ENCODE results near the gene ODAPH.

GRCh38 chr4:75527482-75527881 lies 28.4 kb upstream of the ODAPH start:
- no peak for TF ChIP-seq CTCF (IDR thresholded peaks at IDR 0.05; ENCODE audit: low read depth, low read length, missing input control)
- TF ChIP-seq RAD21 (IDR thresholded peaks at IDR 0.05) = no peak
- no peak for TF ChIP-seq YY1 (IDR thresholded peaks at IDR 0.05)
- TF ChIP-seq SP1 (IDR thresholded peaks at IDR 0.05) = no peak
- TF ChIP-seq TAF1 (conservative IDR thresholded peaks at IDR 0.05) = no peak
- no peak for TF ChIP-seq GABPA (IDR thresholded peaks at IDR 0.05 in 1 of 2, conservative IDR thresholded peaks at IDR 0.05 in 1 of 2)
- no peak for TF ChIP-seq JUND (IDR thresholded peaks at IDR 0.05)
- TF ChIP-seq, protein P1, sequence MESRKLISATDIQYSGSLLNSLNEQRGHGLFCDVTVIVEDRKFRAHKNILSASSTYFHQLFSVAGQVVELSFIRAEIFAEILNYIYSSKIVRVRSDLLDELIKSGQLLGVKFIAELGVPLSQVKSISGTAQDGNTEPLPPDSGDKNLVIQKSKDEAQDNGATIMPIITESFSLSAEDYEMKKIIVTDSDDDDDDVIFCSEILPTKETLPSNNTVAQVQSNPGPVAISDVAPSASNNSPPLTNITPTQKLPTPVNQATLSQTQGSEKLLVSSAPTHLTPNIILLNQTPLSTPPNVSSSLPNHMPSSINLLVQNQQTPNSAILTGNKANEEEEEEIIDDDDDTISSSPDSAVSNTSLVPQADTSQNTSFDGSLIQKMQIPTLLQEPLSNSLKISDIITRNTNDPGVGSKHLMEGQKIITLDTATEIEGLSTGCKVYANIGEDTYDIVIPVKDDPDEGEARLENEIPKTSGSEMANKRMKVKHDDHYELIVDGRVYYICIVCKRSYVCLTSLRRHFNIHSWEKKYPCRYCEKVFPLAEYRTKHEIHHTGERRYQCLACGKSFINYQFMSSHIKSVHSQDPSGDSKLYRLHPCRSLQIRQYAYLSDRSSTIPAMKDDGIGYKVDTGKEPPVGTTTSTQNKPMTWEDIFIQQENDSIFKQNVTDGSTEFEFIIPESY (IDR thresholded peaks at IDR 0.05) = no peak
- no peak for TF ChIP-seq EGR1 (IDR thresholded peaks at IDR 0.05; ENCODE audit: low read depth in 2 of 2)
- TF ChIP-seq RXRA (IDR thresholded peaks at IDR 0.05) = no peak
- TF ChIP-seq MAX (IDR thresholded peaks at IDR 0.05) = no peak
- TF ChIP-seq HNF4A (conservative IDR thresholded peaks at IDR 0.05) = no peak
- TF ChIP-seq FOXA1 (IDR thresholded peaks at IDR 0.05) = no peak
- no peak for TF ChIP-seq ATF3 (IDR thresholded peaks at IDR 0.05)

All from liver (tissue), 3 donors.